ENCODE data around the gene DOC2A.

GRCh38 chr16:29990883-29991570, 19.8 kb downstream of the DOC2A start:
- TF ChIP-seq NR2C1 (IDR thresholded peaks at IDR 0.05): no peak
- TF ChIP-seq SRF (IDR thresholded peaks at IDR 0.05; ENCODE audit: low read depth in 2 of 2, low read length in 2 of 2): no peak
- no peak for TF ChIP-seq CEBPB (IDR thresholded peaks at IDR 0.05; ENCODE audit: borderline replicate concordance in 1 of 2, low read depth in 2 of 2, low read length in 2 of 2)
- TF ChIP-seq, protein P1, sequence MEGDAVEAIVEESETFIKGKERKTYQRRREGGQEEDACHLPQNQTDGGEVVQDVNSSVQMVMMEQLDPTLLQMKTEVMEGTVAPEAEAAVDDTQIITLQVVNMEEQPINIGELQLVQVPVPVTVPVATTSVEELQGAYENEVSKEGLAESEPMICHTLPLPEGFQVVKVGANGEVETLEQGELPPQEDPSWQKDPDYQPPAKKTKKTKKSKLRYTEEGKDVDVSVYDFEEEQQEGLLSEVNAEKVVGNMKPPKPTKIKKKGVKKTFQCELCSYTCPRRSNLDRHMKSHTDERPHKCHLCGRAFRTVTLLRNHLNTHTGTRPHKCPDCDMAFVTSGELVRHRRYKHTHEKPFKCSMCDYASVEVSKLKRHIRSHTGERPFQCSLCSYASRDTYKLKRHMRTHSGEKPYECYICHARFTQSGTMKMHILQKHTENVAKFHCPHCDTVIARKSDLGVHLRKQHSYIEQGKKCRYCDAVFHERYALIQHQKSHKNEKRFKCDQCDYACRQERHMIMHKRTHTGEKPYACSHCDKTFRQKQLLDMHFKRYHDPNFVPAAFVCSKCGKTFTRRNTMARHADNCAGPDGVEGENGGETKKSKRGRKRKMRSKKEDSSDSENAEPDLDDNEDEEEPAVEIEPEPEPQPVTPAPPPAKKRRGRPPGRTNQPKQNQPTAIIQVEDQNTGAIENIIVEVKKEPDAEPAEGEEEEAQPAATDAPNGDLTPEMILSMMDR (IDR thresholded peaks at IDR 0.05 in 2 of 3, conservative IDR thresholded peaks at IDR 0.05 in 1 of 3; ENCODE audit: control insufficient read depth in 2 of 3, extremely low read depth in 1 of 3, insufficient read depth in 1 of 3, low read depth in 3 of 3, low read length in 3 of 3): no peak

Measured in GM12878 (cell line).